H1 (cell line): ENCODE results near the gene FLRT2. TPM values are rescaled to one million over a fixed set of nuclear protein-coding genes. Genes with fewer than 3 reads are reported as not detected.

Experiments
- CTCF ChIA-PET: fragments of 300-600 bp; sonication (Branson Sonifier 250); formaldehyde crosslinking; loops from one replicate; lab custom pipeline; 2021; ENCODE audit not compliant: partially characterized antibody; lab: Charles Lee
- POLR2A ChIA-PET: fragments of 300-600 bp; sonication (Branson Sonifier 250); formaldehyde crosslinking; loops from one replicate; lab custom pipeline; 2021; ENCODE audit warnings: inconsistent platforms; ENCODE audit not compliant: partially characterized antibody; lab: Charles Lee
- DNase-seq, 2 experiments: peaks; one replicate each; pipeline versions ENCODE4 v3.0.0 to v3.0.0-alpha.2; 2010 to 2022; ENCODE audit warnings: low spot score in 2 of 2, low read depth in 1 of 2, mixed read lengths in 1 of 2
- FAIRE-seq: peaks from 2 replicates; lab custom pipeline; 2011; peaks lifted over from hg19 to GRCh38; lab: Jason Lieb, UNC
- H2AFZ ChIP-seq: 2 replicates; pipeline ENCODE4 v1.8.1; 2012; ENCODE audit warnings: low read length, inconsistent platforms
- H2AK5ac ChIP-seq: 2 replicates; pipeline ENCODE4 v1.6.1; 2013; ENCODE audit warnings: low read depth, low read length
- H2BK120ac ChIP-seq: replicated peaks from 2 replicates; pipeline ENCODE3; 2013; ENCODE audit warnings: low read depth, low read length, inconsistent platforms
- H2BK12ac ChIP-seq: 2 replicates; pipeline ENCODE4 v1.6.1; 2013; ENCODE audit warnings: low read depth, low read length
- H2BK15ac ChIP-seq: 2 replicates; pipeline ENCODE4 v1.6.1; 2013; ENCODE audit warnings: low read length
- H2BK20ac ChIP-seq: 2 replicates; pipeline ENCODE4 v1.6.1; 2013; ENCODE audit warnings: low read length
- H2BK5ac ChIP-seq: 2 replicates; pipeline ENCODE4 v1.6.1; 2013; ENCODE audit warnings: low read depth, low read length
- H3K14ac ChIP-seq: 2 replicates; pipeline ENCODE4 v1.6.1; 2013; ENCODE audit warnings: inconsistent platforms; ENCODE audit not compliant: insufficient read length
- H3K18ac ChIP-seq: 2 replicates; pipeline ENCODE4 v1.6.1; 2013; ENCODE audit warnings: low read length; ENCODE audit errors: extremely low read depth
- H3K23ac ChIP-seq: 2 replicates; pipeline ENCODE4 v1.6.1; 2013; ENCODE audit warnings: inconsistent platforms; ENCODE audit not compliant: insufficient read length
- H3K23me2 ChIP-seq: 2 replicates; pipeline ENCODE4 v1.6.1; 2013; ENCODE audit warnings: low read depth, low read length
- H3K27ac ChIP-seq: 2 replicates; pipeline ENCODE4 v1.6.1; 2011; ENCODE audit warnings: low read depth, low read length, inconsistent platforms
- H3K27me3 ChIP-seq, 4 experiments: replicated peaks in 1 of 4; 1 replicate in 1 of 4; 2 replicates in 3 of 4; pipeline versions ENCODE4 v1.6.1 to v1.8.1; 2011 to 2013; ENCODE audit warnings: low read length in 3 of 4, mild to moderate bottlenecking in 3 of 4, inconsistent platforms in 2 of 4, mixed read lengths in 2 of 4, moderate library complexity in 1 of 4; ENCODE audit not compliant: control insufficient read depth in 3 of 4, insufficient read depth in 3 of 4; ENCODE audit errors: extremely low read depth in 1 of 4
- H3K36me3 ChIP-seq, 4 experiments: 2 replicates each; pipeline versions ENCODE4 v1.6.1 to v1.8.1; 2011 to 2013; ENCODE audit warnings: mild to moderate bottlenecking in 4 of 4, low read length in 3 of 4, moderate library complexity in 2 of 4, control low read depth in 1 of 4, inconsistent platforms in 1 of 4; ENCODE audit not compliant: insufficient read depth in 4 of 4, control insufficient read depth in 2 of 4
- H3K4ac ChIP-seq: replicated peaks from 2 replicates; pipeline ENCODE3; 2013; ENCODE audit warnings: low read length, low read depth, mixed read lengths, inconsistent platforms; ENCODE audit not compliant: insufficient read length
- H3K4me1 ChIP-seq, 4 experiments: replicated peaks in 1 of 4; 1 replicate in 1 of 4; 2 replicates in 3 of 4; pipeline versions ENCODE4 v1.6.1 to v1.8.1; 2011 to 2013; ENCODE audit warnings: low read length in 3 of 4, inconsistent platforms in 2 of 4, mixed read lengths in 1 of 4; ENCODE audit not compliant: insufficient read depth in 4 of 4, control insufficient read depth in 3 of 4
- H3K4me2 ChIP-seq, 2 experiments: 2 replicates each; pipeline versions ENCODE4 v1.6.1 to v1.8.1; 2011 to 2013; ENCODE audit warnings: low read depth in 2 of 2, low read length in 2 of 2, control low read depth in 1 of 2, inconsistent platforms in 1 of 2, mild to moderate bottlenecking in 1 of 2; ENCODE audit not compliant: insufficient read depth in 1 of 2
- H3K4me3 ChIP-seq, 4 experiments: fragments of 200-600, 300-600 bp in 1 of 4; sonication (generic), shearing (Covaris generic), sonication (Bioruptor Twin) in 1 of 4; 2 replicates each; pipeline versions ENCODE4 v1.5.1 to v1.8.1; 2011 to 2016; ENCODE audit warnings: low read length in 4 of 4, low read depth in 3 of 4, control low read depth in 2 of 4, inconsistent platforms in 2 of 4, mild to moderate bottlenecking in 2 of 4, mixed read lengths in 1 of 4, moderate library complexity in 1 of 4; ENCODE audit not compliant: insufficient read depth in 2 of 4; ENCODE audit errors: extremely low read depth in 1 of 4
- H3K56ac ChIP-seq: replicated peaks from 2 replicates; pipeline ENCODE3; 2013; ENCODE audit warnings: low read depth, mild to moderate bottlenecking, mixed read lengths, low read length, inconsistent platforms; ENCODE audit not compliant: insufficient read length
- H3K79me1 ChIP-seq: 2 replicates; pipeline ENCODE4 v1.6.1; 2013; ENCODE audit warnings: low read depth, low read length, control low read depth
- H3K79me2 ChIP-seq, 2 experiments: 2 replicates each; pipeline versions ENCODE4 v1.6.1 to v1.8.1; 2012 to 2013; ENCODE audit warnings: low read length in 2 of 2, mild to moderate bottlenecking in 2 of 2, inconsistent platforms in 1 of 2; ENCODE audit not compliant: insufficient read depth in 2 of 2, control insufficient read depth in 1 of 2
- H3K9ac ChIP-seq, 4 experiments: replicated peaks in 1 of 4; 1 replicate in 1 of 4; 2 replicates in 3 of 4; pipeline versions ENCODE4 v1.6.1 to v1.8.1; 2011 to 2013; ENCODE audit warnings: low read depth in 3 of 4, low read length in 3 of 4, control low read depth in 2 of 4, mild to moderate bottlenecking in 2 of 4, moderate library complexity in 2 of 4, inconsistent platforms in 1 of 4; ENCODE audit errors: extremely low read depth in 1 of 4
- H3K9me3 ChIP-seq, 2 experiments: 2 replicates each; pipeline versions ENCODE4 v1.6.1 to v1.8.1; 2012 to 2013; ENCODE audit warnings: mild to moderate bottlenecking in 2 of 2, moderate library complexity in 2 of 2, control low read depth in 1 of 2, inconsistent platforms in 1 of 2, low read depth in 1 of 2, low read length in 1 of 2, mixed read lengths in 1 of 2; ENCODE audit not compliant: insufficient read depth in 2 of 2
- H4K20me1 ChIP-seq, 2 experiments: replicated peaks in 1 of 2; 2 replicates each; pipeline versions ENCODE3 to v1.8.1; 2011 to 2013; ENCODE audit warnings: inconsistent platforms in 2 of 2, low read length in 2 of 2, mild to moderate bottlenecking in 1 of 2; ENCODE audit not compliant: insufficient read depth in 2 of 2, control insufficient read depth in 1 of 2
- H4K5ac ChIP-seq: 2 replicates; pipeline ENCODE4 v1.6.1; 2013; ENCODE audit warnings: low read length, low read depth, mixed read lengths, inconsistent platforms; ENCODE audit not compliant: insufficient read length
- H4K8ac ChIP-seq: 2 replicates; pipeline ENCODE4 v1.8.0; 2013; ENCODE audit warnings: mild to moderate bottlenecking, moderate library complexity, low read length, inconsistent platforms; ENCODE audit not compliant: insufficient read depth; ENCODE audit errors: extremely low read depth
- H4K91ac ChIP-seq: replicated peaks from 2 replicates; pipeline ENCODE3; 2013; ENCODE audit warnings: low read length, mixed read lengths, inconsistent platforms; ENCODE audit not compliant: insufficient read length
- EGR1 ChIP-seq: IDR thresholded peaks from 2 replicates; pipeline ENCODE4 v1.6.1; 2011; ENCODE audit warnings: low read depth, low read length, borderline replicate concordance
- GTF2F1 ChIP-seq: IDR thresholded peaks from 2 replicates; pipeline ENCODE4 v1.6.1; 2012; ENCODE audit warnings: low read depth, low read length, improper control_type of control experiment, borderline replicate concordance
- POLR2AphosphoS5 ChIP-seq: IDR thresholded peaks from 2 replicates; pipeline ENCODE4 v1.6.1; 2011; ENCODE audit warnings: low read depth, low read length
- POU5F1 ChIP-seq: IDR thresholded peaks from 2 replicates; pipeline ENCODE4 v1.6.1; 2011; ENCODE audit warnings: low read depth, mild to moderate bottlenecking, low read length, moderate library complexity
- RNF2 ChIP-seq: fragments of 200-900, 300-1000 bp; sonication (generic); IDR thresholded peaks from 2 replicates; pipeline ENCODE4 v1.7.1; 2016; ENCODE audit warnings: borderline replicate concordance, low read depth, mild to moderate bottlenecking, antibody characterized with exemption, low read length; ENCODE audit not compliant: poor library complexity, severe bottlenecking; ENCODE audit errors: missing control alignments
- SIN3A ChIP-seq, 2 experiments: IDR thresholded peaks in 1 of 2; conservative IDR thresholded peaks in 1 of 2; 2 replicates each; pipeline ENCODE4 v1.6.1; 2011 to 2012; ENCODE audit warnings: low read length in 2 of 2, improper control_type of control experiment in 1 of 2, low read depth in 1 of 2, mild to moderate bottlenecking in 1 of 2
- SIX5 ChIP-seq: IDR thresholded peaks from 2 replicates; pipeline ENCODE4 v1.6.1; 2011; ENCODE audit warnings: mild to moderate bottlenecking, low read depth, low read length
- SP4 ChIP-seq: IDR thresholded peaks from 2 replicates; pipeline ENCODE4 v1.6.1; 2012; ENCODE audit warnings: low read length, inconsistent platforms
- SRF ChIP-seq: IDR thresholded peaks from 2 replicates; pipeline ENCODE4 v1.6.1; 2011; ENCODE audit warnings: mild to moderate bottlenecking, low read depth, low read length, moderate library complexity
- TAF7 ChIP-seq: optimal IDR thresholded peaks from 2 replicates; pipeline ENCODE3; 2011; ENCODE audit warnings: low read depth, mild to moderate bottlenecking, inconsistent platforms, low read length, moderate library complexity, borderline replicate concordance
- TBP ChIP-seq: IDR thresholded peaks from 2 replicates; pipeline ENCODE4 v1.6.1; 2011; ENCODE audit warnings: low read depth, low read length, improper control_type of control experiment
- TCF12 ChIP-seq: IDR thresholded peaks from 2 replicates; pipeline ENCODE4 v1.6.1; 2011; ENCODE audit warnings: low read depth, mild to moderate bottlenecking, low read length
- WGBS, 2 experiments: shearing (Covaris generic) in 1 of 2; methylation state at CpG; one replicate each; pipeline versions ENCODE4 v1.1.6 to v1.1.7; 2013 to 2015; ENCODE audit warnings: low lambda C conversion rate in 2 of 2, mixed read lengths in 2 of 2, inconsistent platforms in 1 of 2, low coverage in 1 of 2, missing lambda C conversion rate in 1 of 2; ENCODE audit not compliant: insufficient replicate concordance in 2 of 2, insufficient coverage in 1 of 2, insufficient read length in 1 of 2; ENCODE audit errors: extremely low coverage in 1 of 2, missing lambda C conversion rate in 1 of 2; 5-methylcytosine and 5-hydroxymethylcytosine counted together
- polyA plus RNA-seq, 7 experiments: library from polyadenylated mRNA; depleted of rRNA in 3 of 7; stranded (reverse) in 5 of 7; unstranded in 2 of 7; fragments of >200 nt in 5 of 7; fragments of 200-250 nt in 2 of 7; gene quantifications; 1 replicate in 5 of 7; 2 replicates in 1 of 7; 4 replicates in 1 of 7; pipeline versions ENCODE4 v1.2.1 to v1.2.3, GENCODE V29; 2011 to 2013; ENCODE audit warnings: missing spikeins in 2 of 7, mixed read lengths in 2 of 7
- total RNA-seq: library from RNA; stranded (reverse); fragmentation: NEBNext Ultra II Directional; extraction: Animal tissue kit (Norgen Biotek cat#: 25700); gene quantifications from 2 replicates; pipeline ENCODE4 v1.2.1, GENCODE V29; 2021

The FLRT2 gene
- total and polyA plus RNA-seq, 2 of the 8 experiments (the other 6 are each of a cell fraction or from before 2014, with no cell fraction given): 2.4 to 6.9 TPM

- Histone ChIP-seq H4K8ac (no peak overlapping the region), H3K9ac (no peak overlapping the region), H3K4ac (no peak overlapping the region), H3K4me3 (no peak overlapping the region), H3K79me1 (no peaks in the 10 kb centered on the region), H2BK15ac (no peak overlapping the region), H4K5ac (no peak overlapping the region), H3K23ac (no peak overlapping the region), H4K91ac (no peak overlapping the region), H2AFZ (no peak overlapping the region), H3K4me1 (no peaks in the 10 kb centered on the region), H4K20me1 (no peaks in the 10 kb centered on the region), H3K14ac (no peak overlapping the region), H3K56ac (no peak overlapping the region), H2BK20ac (no peak overlapping the region), H2BK5ac (no peak overlapping the region), H3K27ac (no peak overlapping the region), H2BK12ac (no peak overlapping the region), H3K18ac (no peak overlapping the region), H3K9me3 (peaks cover 0 to 3% of the 10 kb centered on the region in 2 experiments; a peak in 1 of 4 replicates), H2AK5ac (no peak overlapping the region), H3K36me3 (no peaks in the 10 kb centered on the region), H3K27me3 (no peaks in the 10 kb centered on the region), H2BK120ac (no peak overlapping the region)
- POLR2A ChIA-PET: no interaction called here
- WGBS, 2 experiments: 89% methylated on average over 1 of the region's 1 CpG; no CpG with 5 or more reads in 1 of the 2 experiments
- FAIRE-seq (no peak), DNase-seq (no peak)
- CTCF ChIA-PET: no interaction called here
- TF ChIP-seq POU5F1 (no peak), TAF7 (no peak), EGR1 (no peak), TBP (no peak), GTF2F1 (no peak), SIN3A (conservative IDR thresholded peaks at IDR 0.05 in 1 of 2, IDR thresholded peaks at IDR 0.05 in 1 of 2; ENCODE audit: low read depth in 1 of 2, low read length in 2 of 2) (no peak), RNF2 (no peak), SP4 (no peak), POLR2AphosphoS5 (no peak), SRF (no peak), SIX5 (no peak), TCF12 (no peak)
- TF ChIP-seq, all 59 proteins: peak for 0
- Histone ChIP-seq H3K79me2 (no peaks in the 10 kb centered on the region), H3K23me2 (no peaks in the 10 kb centered on the region), H3K4me2 (no peak overlapping the region)
These were observed 158.1 kb downstream of the FLRT2 start for GRCh38 chr14:85688006-85688405.
